ENCODE measurements around the gene PELI2. TPM values are rescaled to one million over a fixed set of nuclear protein-coding genes. Genes with fewer than 3 reads are reported as not detected.

Gene PELI2
- total and polyA plus RNA-seq, 3 experiments from 2014 or later: 1.0 to 3.3 (median 2.7) TPM

DNA sequence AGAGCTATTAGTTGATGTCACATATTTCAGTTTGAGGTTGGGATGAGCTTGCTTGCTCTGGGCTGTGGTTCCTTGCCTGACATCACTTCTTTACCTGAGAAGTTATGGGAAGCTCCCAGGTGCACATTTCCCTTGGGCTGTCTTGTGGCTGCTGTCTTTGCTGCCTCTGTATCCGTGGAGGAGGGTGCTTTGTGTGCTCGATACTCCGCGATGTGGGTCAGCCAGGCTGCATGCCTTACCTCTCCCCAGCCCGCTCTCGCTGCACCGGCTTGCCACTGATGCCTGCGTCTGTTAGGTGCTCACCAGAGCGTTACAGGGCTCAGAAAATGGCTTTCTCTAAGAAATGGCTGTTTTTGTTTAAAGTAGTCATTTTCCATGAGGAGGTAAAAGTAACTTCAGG is 19.6 kb downstream of the PELI2 start:
- ChIA-PET POLR2A (no interaction called here), CTCF (no interaction called here)
- Mint-ChIP-seq H3K36me3 (no peaks in the 10 kb centered on the region), H3K27me3 (peaks cover 0 to 45% of the 10 kb centered on the region in 2 donors), H3K27ac (no peak overlapping the region), H3K4me3 (no peak overlapping the region), H3K9me3 (peaks cover 0 to 2% (median 0%) of the 10 kb centered on the region in 5 donors), H3K4me1 (peaks cover 9 to 11% (median 9%) of the 10 kb centered on the region in 3 donors)
- Histone ChIP-seq H3K27ac (ENCODE audit: low read depth, low read length) (no peak overlapping the region), H3K27me3 (ENCODE audit: insufficient read depth, low read length, poor library complexity, severe bottlenecking) (peaks cover 5% of the 10 kb centered on the region), H3K4me1 (ENCODE audit: insufficient read depth, low read length) (no peaks in the 10 kb centered on the region), H3K36me3 (ENCODE audit: insufficient read depth, low read length) (no peaks in the 10 kb centered on the region), H3K4me3 (ENCODE audit: low read length) (no peak overlapping the region), H3K9me3 (ENCODE audit: low read length) (no peaks in the 10 kb centered on the region)
- no peak for DNase-seq

DNA sequence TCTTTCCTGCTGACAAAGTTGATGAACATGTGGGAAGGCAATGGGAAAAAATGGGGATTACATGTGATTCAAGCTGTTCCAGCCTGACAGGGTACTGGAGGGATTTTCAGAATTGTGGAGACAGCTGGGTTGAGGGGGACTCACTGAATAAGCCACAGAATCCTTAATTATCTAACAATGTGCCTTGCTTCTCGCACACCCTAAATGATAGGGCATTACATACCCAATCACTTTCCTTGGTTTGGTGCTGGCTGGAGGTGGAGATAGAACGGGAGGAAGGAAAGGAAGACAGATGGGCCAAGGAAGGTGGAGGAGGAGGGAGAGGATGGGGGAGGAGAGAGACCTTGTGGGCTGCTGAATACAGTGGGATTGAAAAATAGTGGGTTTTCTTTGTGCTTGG is 20.7 kb downstream of the PELI2 start:
- DNase-seq: no peak
- no peak overlapping the region for H3K4me3 Mint-ChIP-seq
- H3K27ac ChIP-seq (ENCODE audit: low read depth, low read length): no peak overlapping the region
- H3K4me1 ChIP-seq (ENCODE audit: insufficient read depth, low read length): no peaks in the 10 kb centered on the region
- H3K4me1 Mint-ChIP-seq: peaks cover 9 to 13% (median 11%) of the 10 kb centered on the region in 3 donors
- no peaks in the 10 kb centered on the region for H3K9me3 ChIP-seq (ENCODE audit: low read length)
- H3K27ac Mint-ChIP-seq: no peak overlapping the region
- no peaks in the 10 kb centered on the region for H3K36me3 Mint-ChIP-seq
- H3K27me3 Mint-ChIP-seq: peaks cover 0 to 45% of the 10 kb centered on the region in 2 donors
- no peaks in the 10 kb centered on the region for H3K36me3 ChIP-seq (ENCODE audit: insufficient read depth, low read length)
- no peak overlapping the region for H3K4me3 ChIP-seq (ENCODE audit: low read length)
- ChIA-PET POLR2A (no interaction called here), CTCF (no interaction called here)
- H3K9me3 Mint-ChIP-seq: peaks cover 0 to 2% (median 0%) of the 10 kb centered on the region in 5 donors
- H3K27me3 ChIP-seq (ENCODE audit: insufficient read depth, low read length, poor library complexity, severe bottlenecking): no peaks in the 10 kb centered on the region

DNA sequence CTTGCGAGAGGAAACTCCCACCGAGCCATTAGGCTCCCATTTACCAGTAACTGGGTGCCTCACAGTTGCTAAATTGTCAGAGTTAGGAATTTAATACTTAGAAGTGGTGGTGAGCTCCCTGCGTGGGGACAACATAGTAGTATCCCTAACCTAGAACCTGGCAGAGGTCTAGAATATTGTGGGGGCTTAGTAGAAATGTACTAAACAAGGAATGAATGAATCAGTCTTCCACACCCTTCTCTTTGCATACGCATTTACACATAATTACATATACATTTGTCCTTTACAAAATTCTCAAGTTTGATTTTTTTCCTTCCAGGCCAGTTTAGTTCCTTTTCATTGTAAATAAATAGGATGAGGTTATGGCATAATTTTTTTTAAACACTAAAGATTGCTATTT is 24.1 kb downstream of the PELI2 start:
- H3K4me3 ChIP-seq (ENCODE audit: low read length): no peak overlapping the region
- POLR2A ChIA-PET: no interaction called here
- no peaks in the 10 kb centered on the region for H3K4me1 ChIP-seq (ENCODE audit: insufficient read depth, low read length)
- CTCF ChIA-PET: no interaction called here
- Mint-ChIP-seq H3K36me3 (no peaks in the 10 kb centered on the region), H3K9me3 (peaks cover 0 to 2% (median 0%) of the 10 kb centered on the region in 5 donors), H3K4me3 (no peak overlapping the region), H3K27ac (no peak overlapping the region), H3K27me3 (peaks cover 5 to 24% of the 10 kb centered on the region in 2 donors), H3K4me1 (peaks cover 20 to 25% (median 24%) of the 10 kb centered on the region in 3 donors)
- DNase-seq: no peak
- H3K27ac ChIP-seq (ENCODE audit: low read depth, low read length): no peak overlapping the region
- H3K36me3 ChIP-seq (ENCODE audit: insufficient read depth, low read length): no peaks in the 10 kb centered on the region
- no peaks in the 10 kb centered on the region for H3K27me3 ChIP-seq (ENCODE audit: insufficient read depth, low read length, poor library complexity, severe bottlenecking)
- H3K9me3 ChIP-seq (ENCODE audit: low read length): no peaks in the 10 kb centered on the region

DNA sequence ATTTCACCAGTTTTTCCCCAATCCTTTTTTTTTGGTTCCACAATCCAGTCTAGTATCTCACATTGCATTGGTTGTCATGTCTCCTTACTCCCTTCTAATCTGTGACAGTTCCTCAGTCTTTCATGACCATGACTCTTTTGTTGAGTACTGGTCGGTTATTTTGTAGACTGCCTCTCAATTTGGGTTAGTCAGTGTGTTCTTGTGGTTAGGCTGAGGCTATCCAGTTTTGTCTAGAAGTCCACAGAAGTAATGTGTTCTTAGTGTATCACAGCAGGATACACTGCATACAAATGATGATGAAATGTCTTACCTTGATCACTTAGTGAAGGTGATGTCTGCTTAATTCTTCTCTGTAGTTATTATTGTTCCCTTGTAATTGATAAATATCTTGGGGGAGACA is 24.8 kb downstream of the PELI2 start:
- Histone ChIP-seq H3K36me3 (ENCODE audit: insufficient read depth, low read length) (no peaks in the 10 kb centered on the region), H3K27ac (ENCODE audit: low read depth, low read length) (no peak overlapping the region), H3K9me3 (ENCODE audit: low read length) (no peaks in the 10 kb centered on the region), H3K27me3 (ENCODE audit: insufficient read depth, low read length, poor library complexity, severe bottlenecking) (no peaks in the 10 kb centered on the region), H3K4me3 (ENCODE audit: low read length) (no peak overlapping the region), H3K4me1 (ENCODE audit: insufficient read depth, low read length) (no peaks in the 10 kb centered on the region)
- no peak overlapping the region for H3K4me3 Mint-ChIP-seq
- ChIA-PET CTCF (no interaction called here), POLR2A (no interaction called here)
- H3K36me3 Mint-ChIP-seq: no peaks in the 10 kb centered on the region
- DNase-seq: no peak
- peaks cover 5 to 18% of the 10 kb centered on the region in 2 donors for H3K27me3 Mint-ChIP-seq
- H3K4me1 Mint-ChIP-seq: peaks cover 24 to 32% (median 27%) of the 10 kb centered on the region in 3 donors
- H3K27ac Mint-ChIP-seq: no peak overlapping the region
- peaks cover 0 to 2% (median 0%) of the 10 kb centered on the region in 5 donors for H3K9me3 Mint-ChIP-seq

DNA sequence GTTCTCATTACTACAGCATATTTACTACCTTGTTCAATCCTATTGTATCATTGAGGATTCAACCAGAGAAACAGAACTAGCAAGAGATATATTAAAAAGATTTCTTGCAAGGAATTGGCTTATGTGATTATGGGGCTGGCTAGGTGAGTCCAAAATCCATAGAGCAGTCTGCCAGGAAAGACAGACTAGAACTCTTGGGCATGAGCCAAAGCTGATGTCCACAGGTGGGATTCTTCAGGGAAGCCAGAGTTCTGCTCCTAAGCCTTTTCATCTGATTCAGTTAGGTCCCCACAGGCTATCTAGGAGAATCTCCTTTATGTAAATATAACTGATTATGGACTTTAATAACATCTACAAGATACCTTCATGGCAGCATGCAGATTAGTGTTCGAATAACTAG is 26.0 kb downstream of the PELI2 start:
- H3K9me3 Mint-ChIP-seq: no peaks in the 10 kb centered on the region
- no peaks in the 10 kb centered on the region for H3K36me3 Mint-ChIP-seq
- H3K27me3 ChIP-seq (ENCODE audit: insufficient read depth, low read length, poor library complexity, severe bottlenecking): no peaks in the 10 kb centered on the region
- DNase-seq: no peak
- H3K27me3 Mint-ChIP-seq: peaks cover 5 to 18% of the 10 kb centered on the region in 2 donors
- H3K27ac Mint-ChIP-seq: no peak overlapping the region
- H3K27ac ChIP-seq (ENCODE audit: low read depth, low read length): no peak overlapping the region
- POLR2A ChIA-PET: no interaction called here
- H3K4me1 ChIP-seq (ENCODE audit: insufficient read depth, low read length): no peaks in the 10 kb centered on the region
- H3K36me3 ChIP-seq (ENCODE audit: insufficient read depth, low read length): no peaks in the 10 kb centered on the region
- no peak overlapping the region for H3K4me3 ChIP-seq (ENCODE audit: low read length)
- peaks cover 28 to 40% (median 37%) of the 10 kb centered on the region in 3 donors for H3K4me1 Mint-ChIP-seq
- H3K4me3 Mint-ChIP-seq: no peak overlapping the region
- CTCF ChIA-PET: no interaction called here
- H3K9me3 ChIP-seq (ENCODE audit: low read length): no peaks in the 10 kb centered on the region

DNA sequence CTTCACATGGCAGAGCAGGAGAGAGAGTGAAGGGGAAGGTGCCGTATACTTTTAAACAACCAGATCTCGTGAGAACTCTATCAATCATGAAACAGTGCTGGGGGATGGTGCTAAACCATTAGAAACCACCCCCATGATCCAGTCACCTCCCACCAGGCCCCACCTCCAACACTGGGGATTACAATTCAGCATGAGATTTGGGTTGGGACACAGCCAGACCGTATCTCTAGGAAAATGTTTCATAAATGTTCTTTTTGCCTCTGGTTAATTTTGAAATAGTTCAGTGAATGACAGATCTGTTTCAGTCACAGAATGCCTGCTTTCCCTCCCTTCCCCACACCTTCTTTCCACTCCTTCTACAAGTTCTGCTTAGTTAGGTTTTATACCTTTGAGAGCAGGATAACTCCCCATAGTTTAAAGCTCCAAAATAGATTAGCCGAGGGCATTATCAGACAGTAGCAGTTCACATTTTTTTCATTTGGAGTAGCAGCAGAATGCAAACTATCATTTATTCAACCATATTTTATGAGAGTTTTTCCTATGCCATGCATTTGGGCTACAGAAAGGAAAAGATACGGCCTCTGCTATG is 27.1 kb downstream of the PELI2 start:
- ChIA-PET CTCF (no interaction called here), POLR2A (no interaction called here)
- H3K4me3 Mint-ChIP-seq: no peak overlapping the region
- DNase-seq: no peak
- no peak overlapping the region for H3K4me3 ChIP-seq (ENCODE audit: low read length)
- peaks cover 5 to 13% of the 10 kb centered on the region in 2 donors for H3K27me3 Mint-ChIP-seq
- H3K27me3 ChIP-seq (ENCODE audit: insufficient read depth, low read length, poor library complexity, severe bottlenecking): no peaks in the 10 kb centered on the region
- no peaks in the 10 kb centered on the region for H3K9me3 ChIP-seq (ENCODE audit: low read length)
- no peaks in the 10 kb centered on the region for H3K36me3 ChIP-seq (ENCODE audit: insufficient read depth, low read length)
- H3K27ac Mint-ChIP-seq: peak overlapping the region in 1 of 8 donors; percentile 17
- peaks cover 32 to 47% (median 46%) of the 10 kb centered on the region in 3 donors for H3K4me1 Mint-ChIP-seq
- no peak overlapping the region for H3K27ac ChIP-seq (ENCODE audit: low read depth, low read length)
- no peaks in the 10 kb centered on the region for H3K4me1 ChIP-seq (ENCODE audit: insufficient read depth, low read length)
- no peaks in the 10 kb centered on the region for H3K9me3 Mint-ChIP-seq
- no peaks in the 10 kb centered on the region for H3K36me3 Mint-ChIP-seq

DNA sequence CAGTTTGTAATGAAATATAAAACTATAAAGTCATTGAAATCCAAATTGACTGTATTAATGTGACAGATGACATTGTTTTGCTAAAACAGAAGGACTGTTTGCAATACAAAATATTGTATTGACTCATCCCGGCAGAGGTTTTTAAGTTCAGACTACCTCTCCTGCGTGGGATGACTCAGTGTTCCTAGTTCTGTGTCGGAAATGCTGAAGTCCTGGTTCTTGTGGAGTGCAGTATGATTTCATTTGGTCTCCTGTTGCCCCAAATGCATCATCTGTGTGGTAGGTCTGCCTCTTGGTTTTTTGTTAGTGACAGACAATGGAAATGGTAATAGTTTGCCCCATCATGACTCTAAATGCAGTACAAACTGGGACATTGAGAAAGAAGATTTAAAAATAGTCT is 27.8 kb downstream of the PELI2 start:
- Histone ChIP-seq H3K9me3 (ENCODE audit: low read length) (no peaks in the 10 kb centered on the region), H3K4me1 (ENCODE audit: insufficient read depth, low read length) (no peaks in the 10 kb centered on the region), H3K27ac (ENCODE audit: low read depth, low read length) (no peak overlapping the region), H3K27me3 (ENCODE audit: insufficient read depth, low read length, poor library complexity, severe bottlenecking) (no peaks in the 10 kb centered on the region), H3K4me3 (ENCODE audit: low read length) (no peak overlapping the region), H3K36me3 (ENCODE audit: insufficient read depth, low read length) (no peaks in the 10 kb centered on the region)
- Mint-ChIP-seq H3K27ac (no peak overlapping the region), H3K4me3 (no peak overlapping the region), H3K27me3 (peaks cover 5 to 6% of the 10 kb centered on the region in 2 donors), H3K9me3 (no peaks in the 10 kb centered on the region), H3K4me1 (peaks cover 32 to 48% (median 47%) of the 10 kb centered on the region in 3 donors), H3K36me3 (no peaks in the 10 kb centered on the region)
- DNase-seq: no peak
- POLR2A ChIA-PET: no interaction called here
- CTCF ChIA-PET: no interaction called here

DNA sequence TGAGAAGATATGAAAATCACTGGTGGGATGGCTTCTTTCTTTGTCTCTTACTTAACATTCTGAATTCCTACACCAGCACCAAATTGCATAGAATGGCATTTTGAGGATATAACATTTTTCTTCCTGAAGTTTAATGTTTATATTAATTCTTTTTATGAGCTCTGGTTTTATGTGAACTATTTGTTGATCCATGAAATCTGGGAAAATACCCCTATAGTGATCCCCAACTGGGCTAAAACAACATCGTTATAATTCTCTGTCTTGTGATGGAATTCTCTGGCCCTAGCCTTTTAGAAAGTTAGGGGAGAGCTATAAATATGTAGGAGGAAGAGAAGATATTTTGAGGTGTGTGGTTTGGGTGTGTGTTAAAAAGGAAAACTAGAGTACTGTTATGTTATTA is 29.2 kb downstream of the PELI2 start:
- no peak for DNase-seq
- no peak overlapping the region for H3K4me3 Mint-ChIP-seq
- H3K27me3 Mint-ChIP-seq: peaks cover 7% of the 10 kb centered on the region in 2 donors
- peaks cover 34 to 50% (median 47%) of the 10 kb centered on the region in 3 donors for H3K4me1 Mint-ChIP-seq
- H3K36me3 Mint-ChIP-seq: no peaks in the 10 kb centered on the region
- H3K4me1 ChIP-seq (ENCODE audit: insufficient read depth, low read length): no peaks in the 10 kb centered on the region
- POLR2A ChIA-PET: no interaction called here
- H3K9me3 ChIP-seq (ENCODE audit: low read length): no peaks in the 10 kb centered on the region
- H3K4me3 ChIP-seq (ENCODE audit: low read length): no peak overlapping the region
- no peak overlapping the region for H3K27ac ChIP-seq (ENCODE audit: low read depth, low read length)
- H3K27me3 ChIP-seq (ENCODE audit: insufficient read depth, low read length, poor library complexity, severe bottlenecking): no peaks in the 10 kb centered on the region
- CTCF ChIA-PET: no interaction called here
- H3K36me3 ChIP-seq (ENCODE audit: insufficient read depth, low read length): no peaks in the 10 kb centered on the region
- no peaks in the 10 kb centered on the region for H3K9me3 Mint-ChIP-seq
- no peak overlapping the region for H3K27ac Mint-ChIP-seq
